ENCODE data around the gene POMGNT1. TPM values are rescaled to one million over a fixed set of nuclear protein-coding genes. Genes with fewer than 3 reads are reported as not detected.
A peak's percentile ranks its signal among the peaks of the same experiment; 100 is the strongest.

POMGNT1 gene
- polyA plus RNA-seq, 1 donor (not counting 4 experiments of a cell fraction or from before 2014, with no cell fraction given) = 49.6 TPM

DNA sequence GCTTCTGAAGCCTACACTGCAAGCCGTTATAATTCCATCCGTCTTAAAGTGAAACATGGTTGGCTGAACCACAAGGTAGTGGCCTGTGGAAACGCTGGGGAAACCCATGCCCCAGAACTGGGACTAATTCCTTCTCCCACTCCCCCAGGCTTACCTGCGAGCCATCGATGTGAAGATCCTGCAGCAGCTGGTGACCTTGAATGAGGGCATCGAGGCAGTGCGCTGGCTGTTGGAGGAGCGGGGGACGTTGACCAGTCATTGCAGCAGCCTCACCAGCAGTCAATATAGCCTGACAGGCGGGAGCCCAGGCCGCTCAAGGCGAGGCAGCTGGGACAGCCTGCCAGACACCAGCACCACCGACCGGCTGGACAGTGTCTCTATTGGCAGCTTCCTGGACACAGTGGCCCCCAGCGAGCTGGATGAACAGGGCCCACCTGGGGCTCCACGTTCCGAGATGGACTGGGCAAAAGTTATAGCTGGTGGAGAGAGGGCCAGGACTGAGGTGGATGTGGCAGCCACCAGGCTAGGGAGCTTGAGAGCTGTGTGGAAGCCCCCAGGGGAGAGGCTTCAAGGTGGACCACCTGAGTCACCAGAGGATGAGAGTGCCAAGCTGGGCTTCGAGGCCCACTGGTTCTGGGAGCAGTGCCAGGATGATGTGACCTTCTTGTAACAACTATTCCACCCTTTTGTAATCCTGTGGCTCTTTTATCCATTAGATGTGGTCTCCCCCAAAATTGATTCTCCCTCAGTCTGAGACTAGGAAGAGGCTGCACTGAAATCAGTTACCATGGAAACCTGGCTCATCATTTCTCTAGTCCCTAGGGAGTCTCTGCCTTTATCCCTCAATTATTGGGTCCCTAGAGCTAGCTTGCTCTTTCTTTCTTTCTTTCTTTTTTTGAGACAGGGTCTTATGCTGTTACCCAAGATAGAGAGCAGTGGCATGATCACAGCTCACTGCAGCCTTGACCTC lies 21.6 kb upstream of the POMGNT1 start:
- Histone ChIP-seq H3K4me1 (ENCODE audit: control insufficient read depth, extremely low read depth, insufficient read depth, low read length) (peaks cover 24% of the 10 kb centered on the region), H3K9ac (ENCODE audit: control insufficient read depth, extremely low read depth, insufficient read depth, low read length) (no peak overlapping the region), H4K20me1 (ENCODE audit: control insufficient read depth, extremely low read depth, insufficient read depth, low read length) (no peaks in the 10 kb centered on the region), H2AFZ (ENCODE audit: control insufficient read depth, low read length) (no peak overlapping the region), H3K4me3 (ENCODE audit: control insufficient read depth in 2 of 3, extremely low read depth in 1 of 3, insufficient read depth in 2 of 3, low read depth in 1 of 3, low read length in 3 of 3) (no peak overlapping the region), H3K9me1 (ENCODE audit: control insufficient read depth, extremely low read depth, insufficient read depth, low read length) (no peaks in the 10 kb centered on the region), H3K9me3 (ENCODE audit: control insufficient read depth, low read depth, low read length) (no peaks in the 10 kb centered on the region), H3K79me2 (ENCODE audit: control insufficient read depth, insufficient read depth, low read length) (no peaks in the 10 kb centered on the region), H3K4me2 (ENCODE audit: control insufficient read depth, extremely low read depth, insufficient read depth, low read depth, low read length) (no peak overlapping the region), H3K27ac (ENCODE audit: control insufficient read depth, insufficient read depth, low read length) (no peak overlapping the region), H3K36me3 (ENCODE audit: control insufficient read depth in 2 of 2, extremely low read depth in 1 of 2, insufficient read depth in 2 of 2, low read length in 2 of 2) (no peaks in the 10 kb centered on the region), H3K27me3 (ENCODE audit: control insufficient read depth, extremely low read depth, insufficient read depth, low read length) (no peaks in the 10 kb centered on the region)
- dilution Hi-C loops (cut with MboI; ENCODE audit: extremely low pct_ligation_motif_present, low sequenced_read_pairs) = no loop called here
- FAIRE-seq = no peak
- no peak for DNase-seq (ENCODE audit: low read depth, low spot score)
- TF ChIP-seq, protein P1, sequence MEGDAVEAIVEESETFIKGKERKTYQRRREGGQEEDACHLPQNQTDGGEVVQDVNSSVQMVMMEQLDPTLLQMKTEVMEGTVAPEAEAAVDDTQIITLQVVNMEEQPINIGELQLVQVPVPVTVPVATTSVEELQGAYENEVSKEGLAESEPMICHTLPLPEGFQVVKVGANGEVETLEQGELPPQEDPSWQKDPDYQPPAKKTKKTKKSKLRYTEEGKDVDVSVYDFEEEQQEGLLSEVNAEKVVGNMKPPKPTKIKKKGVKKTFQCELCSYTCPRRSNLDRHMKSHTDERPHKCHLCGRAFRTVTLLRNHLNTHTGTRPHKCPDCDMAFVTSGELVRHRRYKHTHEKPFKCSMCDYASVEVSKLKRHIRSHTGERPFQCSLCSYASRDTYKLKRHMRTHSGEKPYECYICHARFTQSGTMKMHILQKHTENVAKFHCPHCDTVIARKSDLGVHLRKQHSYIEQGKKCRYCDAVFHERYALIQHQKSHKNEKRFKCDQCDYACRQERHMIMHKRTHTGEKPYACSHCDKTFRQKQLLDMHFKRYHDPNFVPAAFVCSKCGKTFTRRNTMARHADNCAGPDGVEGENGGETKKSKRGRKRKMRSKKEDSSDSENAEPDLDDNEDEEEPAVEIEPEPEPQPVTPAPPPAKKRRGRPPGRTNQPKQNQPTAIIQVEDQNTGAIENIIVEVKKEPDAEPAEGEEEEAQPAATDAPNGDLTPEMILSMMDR (optimal IDR thresholded peaks at IDR 0.05 in 1 of 3, IDR thresholded peaks at IDR 0.05 in 1 of 3, conservative IDR thresholded peaks at IDR 0.05 in 1 of 3; ENCODE audit: extremely low read depth in 1 of 3, insufficient read depth in 2 of 3, low read length in 3 of 3) = no peak
- no peak for TF ChIP-seq EZH2 (IDR thresholded peaks at IDR 0.05; ENCODE audit: low read length)

GRCh38 chr1:46218443-46218842 lies 20.2 kb upstream of the POMGNT1 start:
- no peaks in the 10 kb centered on the region for H3K36me3 ChIP-seq (ENCODE audit: control insufficient read depth in 2 of 2, extremely low read depth in 1 of 2, insufficient read depth in 2 of 2, low read length in 2 of 2)
- no peaks in the 10 kb centered on the region for H3K79me2 ChIP-seq (ENCODE audit: control insufficient read depth, insufficient read depth, low read length)
- peak overlapping the region in 1 of 3 experiments; percentile 34 for H3K4me3 ChIP-seq (ENCODE audit: control insufficient read depth in 2 of 3, extremely low read depth in 1 of 3, insufficient read depth in 2 of 3, low read depth in 1 of 3, low read length in 3 of 3)
- FAIRE-seq = peak; percentile 99
- H3K9me3 ChIP-seq (ENCODE audit: control insufficient read depth, low read depth, low read length) = no peaks in the 10 kb centered on the region
- H3K4me2 ChIP-seq (ENCODE audit: control insufficient read depth, extremely low read depth, insufficient read depth, low read depth, low read length) = peak overlapping the region; percentile 92
- H3K9ac ChIP-seq (ENCODE audit: control insufficient read depth, extremely low read depth, insufficient read depth, low read length) = peak overlapping the region; percentile 49
- peak overlapping the region; percentile 79 for H3K27ac ChIP-seq (ENCODE audit: control insufficient read depth, insufficient read depth, low read length)
- peak overlapping the region; percentile 89 for H2AFZ ChIP-seq (ENCODE audit: control insufficient read depth, low read length)
- peak; percentile 65 for DNase-seq (ENCODE audit: low read depth, low spot score)
- no peaks in the 10 kb centered on the region for H3K27me3 ChIP-seq (ENCODE audit: control insufficient read depth, extremely low read depth, insufficient read depth, low read length)
- dilution Hi-C loops (cut with MboI; ENCODE audit: extremely low pct_ligation_motif_present, low sequenced_read_pairs) = no loop called here
- H3K4me1 ChIP-seq (ENCODE audit: control insufficient read depth, extremely low read depth, insufficient read depth, low read length) = peaks cover 19% of the 10 kb centered on the region
- TF ChIP-seq, protein P1 (optimal IDR thresholded peaks at IDR 0.05 in 1 of 3, IDR thresholded peaks at IDR 0.05 in 1 of 3, conservative IDR thresholded peaks at IDR 0.05 in 1 of 3; ENCODE audit: extremely low read depth in 1 of 3, insufficient read depth in 2 of 3, low read length in 3 of 3) = no peak
- TF ChIP-seq EZH2 (IDR thresholded peaks at IDR 0.05; ENCODE audit: low read length) = no peak
- no peaks in the 10 kb centered on the region for H4K20me1 ChIP-seq (ENCODE audit: control insufficient read depth, extremely low read depth, insufficient read depth, low read length)
- no peaks in the 10 kb centered on the region for H3K9me1 ChIP-seq (ENCODE audit: control insufficient read depth, extremely low read depth, insufficient read depth, low read length)
